GM19025 (cell line): Measurements from ENCODE around the gene LINC00305.

Experiments used
- ATAC-seq: cut with Tn5 transposase; IDR thresholded peaks from one replicate; pipeline ENCODE4 v1.9.1; 2021; ENCODE audit warnings: mild to moderate bottlenecking, low read depth, moderate library complexity; ENCODE audit not compliant: unreplicated experiment

Gene LINC00305

GRCh38 chr18:64037812-64038414, 111.0 kb downstream of the LINC00305 start:
- no peak for ATAC-seq

- ATAC-seq: no peak
Observed at GRCh38 chr18:64032312-64032711, 116.6 kb downstream of the LINC00305 start.

- no peak for ATAC-seq
Observed at GRCh38 chr18:64031411-64031810, 117.5 kb downstream of the LINC00305 start.
